GM23338 (cell line): ENCODE results near the gene C1orf21. TPM values are rescaled to one million over a fixed set of nuclear protein-coding genes. Genes with fewer than 3 reads are reported as not detected.

Experiments
- ATAC-seq: fragments of 200-7000 bp; cut with Tn5 transposase; 3 replicates; pipeline ENCODE4 v1.9.1; 2020
- DNase-seq: peaks from one replicate; pipeline ENCODE4 v3.0.0-alpha.2; 2015; ENCODE audit warnings: low spot score
- H2AFZ ChIP-seq: fragments of 200-600 bp; sonication (generic); 2 replicates; pipeline ENCODE4 v1.8.0; 2016; ENCODE audit warnings: antibody characterized with exemption, mild to moderate bottlenecking, moderate library complexity
- H3F3A ChIP-seq: fragments of 200-600 bp; sonication (generic); replicated peaks from 2 replicates; pipeline ENCODE4 v1.8.0; 2017; ENCODE audit warnings: antibody characterized with exemption, mixed run types, low read depth
- H3K27ac ChIP-seq: fragments of 200-600 bp; sonication (generic); 2 replicates; pipeline ENCODE4 v1.6.1; 2016; ENCODE audit warnings: low read depth
- H3K27me3 ChIP-seq: fragments of 200-600 bp; sonication (generic); 2 replicates; pipeline ENCODE4 v1.8.0; 2016; ENCODE audit warnings: mild to moderate bottlenecking, mixed run types, moderate library complexity; ENCODE audit not compliant: insufficient read depth
- H3K36me3 ChIP-seq: fragments of 200-600 bp; sonication (generic); 2 replicates; pipeline ENCODE4 v1.8.0; 2016; ENCODE audit warnings: mild to moderate bottlenecking; ENCODE audit not compliant: insufficient read depth
- H3K4me1 ChIP-seq: fragments of 200-600 bp; sonication (generic); 2 replicates; pipeline ENCODE4 v1.8.0; 2016; ENCODE audit warnings: mild to moderate bottlenecking, moderate library complexity; ENCODE audit not compliant: insufficient read depth
- H3K4me2 ChIP-seq: fragments of 200-600 bp; sonication (generic); 2 replicates; pipeline ENCODE4 v1.7.1; 2017; ENCODE audit warnings: mixed run types
- H3K4me3 ChIP-seq: fragments of 200-600 bp; sonication (generic); 2 replicates; pipeline ENCODE4 v1.6.1; 2016; ENCODE audit warnings: mixed run types
- H3K79me2 ChIP-seq: fragments of 200-600 bp; sonication (generic); replicated peaks from 2 replicates; pipeline ENCODE4 v1.8.0; 2017; ENCODE audit warnings: mild to moderate bottlenecking; ENCODE audit not compliant: insufficient read depth
- H3K9me2 ChIP-seq: fragments of 200-600 bp; sonication (generic); 2 replicates; pipeline ENCODE4 v1.8.0; 2017; ENCODE audit not compliant: insufficient read depth
- H4K20me1 ChIP-seq: fragments of 200-600 bp; sonication (generic); replicated peaks from 2 replicates; pipeline ENCODE4 v1.8.0; 2017; ENCODE audit warnings: mild to moderate bottlenecking; ENCODE audit not compliant: insufficient read depth
- H3K27ac Mint-ChIP-seq: 2 replicates; pipeline ENCODE4 v1.8.0; 2020; ENCODE audit warnings: inconsistent platforms, mild to moderate bottlenecking, moderate library complexity, mixed read lengths
- H3K27me3 Mint-ChIP-seq: 3 replicates; pipeline ENCODE4 v1.8.0; 2022; ENCODE audit warnings: low read depth, mild to moderate bottlenecking, moderate library complexity, mixed read lengths, inconsistent platforms; ENCODE audit not compliant: insufficient read depth, poor library complexity
- H3K36me3 Mint-ChIP-seq: 3 replicates; pipeline ENCODE4 v1.8.0; 2021; ENCODE audit warnings: low read depth, mild to moderate bottlenecking, inconsistent platforms, moderate library complexity, mixed read lengths
- H3K4me1 Mint-ChIP-seq: 3 replicates; pipeline ENCODE4 v1.8.0; 2020; ENCODE audit warnings: mild to moderate bottlenecking, inconsistent platforms, mixed read lengths
- H3K4me3 Mint-ChIP-seq: 3 replicates; pipeline ENCODE4 v1.8.0; 2021; ENCODE audit warnings: moderate library complexity, mild to moderate bottlenecking, inconsistent platforms, mixed read lengths
- H3K9me3 Mint-ChIP-seq: 3 replicates; pipeline ENCODE4 v1.8.0; 2020; ENCODE audit warnings: moderate library complexity, mild to moderate bottlenecking, inconsistent platforms, mixed read lengths
- EZH2 ChIP-seq: fragments of 200-600 bp; sonication (generic); IDR thresholded peaks from one replicate; pipeline ENCODE4 v1.8.0; 2017; ENCODE audit warnings: antibody characterized with exemption, mild to moderate bottlenecking, low read depth; ENCODE audit not compliant: unreplicated experiment
- NANOG ChIP-seq: IDR thresholded peaks from 2 replicates; pipeline ENCODE4 v1.6.1; 2016; ENCODE audit warnings: antibody characterized with exemption, borderline replicate concordance
- ZNF331 ChIP-seq: fragments of 250-450 bp; sonication (Bioruptor Pico); IDR thresholded peaks from 2 replicates; pipeline ENCODE4 v1.5.0; 2020; ENCODE audit warnings: low read depth, mild to moderate bottlenecking, moderate library complexity
- polyA plus RNA-seq: library from polyadenylated mRNA; unstranded; fragments of >200 nt; fragmentation: Nextera tagmentation; extraction: Ambion mirVana; gene quantifications from 2 replicates; pipeline ENCODE4 v1.2.1, GENCODE V29; 2016
- total RNA-seq: library from RNA; depleted of rRNA; stranded (reverse); fragments of >200 nt; shearing (Covaris generic); gene quantifications from 2 replicates; pipeline ENCODE4 v1.2.3, GENCODE V29; 2014
- TF ChIP-seq, protein P1 (sequence below): IDR thresholded peaks from 2 replicates; pipeline ENCODE4 v1.6.1; 2016; ENCODE audit warnings: antibody characterized with exemption
- TF ChIP-seq, protein P2 (sequence below): IDR thresholded peaks from one replicate; pipeline ENCODE4 v1.6.1; 2018; ENCODE audit warnings: antibody characterized with exemption; ENCODE audit not compliant: unreplicated experiment

The C1orf21 gene
- total and polyA plus RNA-seq, 2 experiments from 2014 or later: 28.0 to 40.4 TPM

DNA sequence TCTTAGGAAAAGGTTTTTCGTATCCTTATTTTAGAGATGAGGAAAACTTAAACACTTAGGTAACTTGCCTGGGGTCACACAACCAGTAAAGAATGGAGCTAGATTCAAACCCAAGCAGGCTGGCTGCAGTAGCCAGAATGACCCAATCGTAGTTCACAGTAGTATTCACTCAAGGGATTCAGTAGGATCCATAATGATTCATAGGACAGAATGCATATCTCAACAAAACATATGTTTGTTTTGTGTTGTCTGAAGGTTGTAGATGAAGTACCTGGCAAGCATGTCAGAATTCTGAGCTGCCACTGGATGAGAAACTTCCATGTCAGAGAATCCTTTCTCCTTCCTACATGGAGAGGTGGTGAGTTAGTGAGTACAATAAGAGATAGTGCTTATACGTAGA lies 155.5 kb downstream of the C1orf21 start:
- no peaks in the 10 kb centered on the region; the same call in 1 of the 2 replicates for H4K20me1 ChIP-seq
- DNase-seq (no peak), ATAC-seq (no peak)
- H3K27ac ChIP-seq: no peak overlapping the region
- no peaks in the 10 kb centered on the region for H3K36me3 ChIP-seq
- H2AFZ ChIP-seq: no peak overlapping the region
- Mint-ChIP-seq H3K4me1 (peaks cover 4% of the 10 kb centered on the region; the same call in 2 of the 3 replicates), H3K4me3 (no peak overlapping the region), H3K9me3 (peaks cover 6% of the 10 kb centered on the region; the same call in 1 of the 3 replicates), H3K27ac (no peak overlapping the region), H3K27me3 (no peaks in the 10 kb centered on the region), H3K36me3 (peaks cover 18% of the 10 kb centered on the region; the same call in 2 of the 3 replicates)
- no peak overlapping the region for H3K4me2 ChIP-seq
- H3K4me1 ChIP-seq: no peaks in the 10 kb centered on the region
- no peak for TF ChIP-seq ZNF331 (CRISPR knock-in tag)
- H3K4me3 ChIP-seq: no peak overlapping the region
- no peaks in the 10 kb centered on the region; the same call in 1 of the 2 replicates for H3K79me2 ChIP-seq
- no peaks in the 10 kb centered on the region for H3K27me3 ChIP-seq
- H3F3A ChIP-seq: no peaks in the 10 kb centered on the region
- H3K9me2 ChIP-seq: no peaks in the 10 kb centered on the region

DNA sequence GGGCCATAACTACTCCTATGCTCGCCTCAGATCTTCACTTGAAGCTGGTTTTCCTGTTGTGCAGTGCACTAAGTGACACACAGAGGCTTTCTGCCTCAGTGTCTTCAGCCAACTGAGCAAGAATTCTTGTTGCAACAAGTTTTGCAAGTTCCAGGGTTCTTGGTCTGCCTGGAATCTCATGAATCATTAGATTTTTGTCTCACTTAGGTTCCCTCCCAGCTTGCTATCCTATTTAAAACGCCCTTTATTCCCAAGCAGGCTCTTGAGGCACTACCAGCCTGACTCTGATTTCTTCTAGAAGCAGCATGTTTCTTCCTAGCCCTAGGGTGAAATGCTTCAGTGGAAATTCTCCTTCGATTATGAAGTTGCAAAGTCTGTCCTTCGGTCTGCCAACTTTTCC lies 158.8 kb downstream of the C1orf21 start:
- Histone ChIP-seq H3K79me2 (no peaks in the 10 kb centered on the region; the same call in 1 of the 2 replicates), H3K4me2 (no peak overlapping the region)
- no peak for DNase-seq

DNA sequence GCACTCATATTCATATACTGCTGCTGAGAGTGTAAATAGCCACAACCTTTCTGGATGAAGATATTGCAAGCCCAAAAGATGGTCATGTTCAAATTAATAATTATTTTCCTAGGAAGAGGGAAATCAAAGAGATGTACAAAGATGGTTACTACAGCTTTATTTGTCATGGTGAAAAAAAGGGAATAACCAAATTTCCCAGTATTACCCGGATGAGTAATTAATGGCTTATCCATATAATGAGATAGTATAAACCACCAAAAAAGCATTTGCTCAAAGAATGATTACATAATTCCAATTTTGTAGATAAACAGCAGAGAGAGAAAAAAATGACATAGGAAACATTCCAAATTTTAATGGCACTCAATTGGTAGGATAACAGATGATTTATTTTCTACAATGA lies 165.6 kb downstream of the C1orf21 start:
- H3K4me3 ChIP-seq: no peak overlapping the region
- H3K4me1 ChIP-seq: peaks cover 12% of the 10 kb centered on the region
- no peaks in the 10 kb centered on the region for H3K79me2 ChIP-seq
- H2AFZ ChIP-seq: no peak overlapping the region
- no peaks in the 10 kb centered on the region for H3K9me3 Mint-ChIP-seq
- no peaks in the 10 kb centered on the region for H3K36me3 ChIP-seq
- no peak for ATAC-seq
- H3K4me3 Mint-ChIP-seq: no peak overlapping the region
- no peaks in the 10 kb centered on the region for H3K36me3 Mint-ChIP-seq
- no peaks in the 10 kb centered on the region for H3K27me3 ChIP-seq
- H3K27me3 Mint-ChIP-seq: peaks cover 5% of the 10 kb centered on the region
- no peak for DNase-seq
- H3K27ac ChIP-seq: no peak overlapping the region
- no peak overlapping the region for H3K27ac Mint-ChIP-seq
- no peaks in the 10 kb centered on the region for H3K9me2 ChIP-seq
- H3K4me1 Mint-ChIP-seq: peaks cover 15% of the 10 kb centered on the region
- no peak overlapping the region for H3K4me2 ChIP-seq
- H4K20me1 ChIP-seq: peaks cover 3% of the 10 kb centered on the region
- H3F3A ChIP-seq: no peaks in the 10 kb centered on the region
- TF ChIP-seq EZH2 (no peak), ZNF331 (CRISPR knock-in tag) (no peak), NANOG (no peak)
- TF ChIP-seq, protein P1, sequence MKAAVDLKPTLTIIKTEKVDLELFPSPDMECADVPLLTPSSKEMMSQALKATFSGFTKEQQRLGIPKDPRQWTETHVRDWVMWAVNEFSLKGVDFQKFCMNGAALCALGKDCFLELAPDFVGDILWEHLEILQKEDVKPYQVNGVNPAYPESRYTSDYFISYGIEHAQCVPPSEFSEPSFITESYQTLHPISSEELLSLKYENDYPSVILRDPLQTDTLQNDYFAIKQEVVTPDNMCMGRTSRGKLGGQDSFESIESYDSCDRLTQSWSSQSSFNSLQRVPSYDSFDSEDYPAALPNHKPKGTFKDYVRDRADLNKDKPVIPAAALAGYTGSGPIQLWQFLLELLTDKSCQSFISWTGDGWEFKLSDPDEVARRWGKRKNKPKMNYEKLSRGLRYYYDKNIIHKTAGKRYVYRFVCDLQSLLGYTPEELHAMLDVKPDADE: no peak
- TF ChIP-seq, protein P2, sequence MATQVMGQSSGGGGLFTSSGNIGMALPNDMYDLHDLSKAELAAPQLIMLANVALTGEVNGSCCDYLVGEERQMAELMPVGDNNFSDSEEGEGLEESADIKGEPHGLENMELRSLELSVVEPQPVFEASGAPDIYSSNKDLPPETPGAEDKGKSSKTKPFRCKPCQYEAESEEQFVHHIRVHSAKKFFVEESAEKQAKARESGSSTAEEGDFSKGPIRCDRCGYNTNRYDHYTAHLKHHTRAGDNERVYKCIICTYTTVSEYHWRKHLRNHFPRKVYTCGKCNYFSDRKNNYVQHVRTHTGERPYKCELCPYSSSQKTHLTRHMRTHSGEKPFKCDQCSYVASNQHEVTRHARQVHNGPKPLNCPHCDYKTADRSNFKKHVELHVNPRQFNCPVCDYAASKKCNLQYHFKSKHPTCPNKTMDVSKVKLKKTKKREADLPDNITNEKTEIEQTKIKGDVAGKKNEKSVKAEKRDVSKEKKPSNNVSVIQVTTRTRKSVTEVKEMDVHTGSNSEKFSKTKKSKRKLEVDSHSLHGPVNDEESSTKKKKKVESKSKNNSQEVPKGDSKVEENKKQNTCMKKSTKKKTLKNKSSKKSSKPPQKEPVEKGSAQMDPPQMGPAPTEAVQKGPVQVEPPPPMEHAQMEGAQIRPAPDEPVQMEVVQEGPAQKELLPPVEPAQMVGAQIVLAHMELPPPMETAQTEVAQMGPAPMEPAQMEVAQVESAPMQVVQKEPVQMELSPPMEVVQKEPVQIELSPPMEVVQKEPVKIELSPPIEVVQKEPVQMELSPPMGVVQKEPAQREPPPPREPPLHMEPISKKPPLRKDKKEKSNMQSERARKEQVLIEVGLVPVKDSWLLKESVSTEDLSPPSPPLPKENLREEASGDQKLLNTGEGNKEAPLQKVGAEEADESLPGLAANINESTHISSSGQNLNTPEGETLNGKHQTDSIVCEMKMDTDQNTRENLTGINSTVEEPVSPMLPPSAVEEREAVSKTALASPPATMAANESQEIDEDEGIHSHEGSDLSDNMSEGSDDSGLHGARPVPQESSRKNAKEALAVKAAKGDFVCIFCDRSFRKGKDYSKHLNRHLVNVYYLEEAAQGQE: no peak

More for the DNA sequence above, 158.8 kb downstream of the C1orf21 start:
- no peaks in the 10 kb centered on the region for H3F3A ChIP-seq
- no peaks in the 10 kb centered on the region for H3K36me3 Mint-ChIP-seq
- no peaks in the 10 kb centered on the region for H3K36me3 ChIP-seq
- no peaks in the 10 kb centered on the region for H3K9me2 ChIP-seq
- H3K27me3 ChIP-seq: no peaks in the 10 kb centered on the region
- ATAC-seq: no peak
- no peaks in the 10 kb centered on the region; the same call in 1 of the 2 replicates for H4K20me1 ChIP-seq
- TF ChIP-seq EZH2: no peak
- H3K27ac Mint-ChIP-seq: no peak overlapping the region
- no peaks in the 10 kb centered on the region for H3K27me3 Mint-ChIP-seq
- H3K4me3 Mint-ChIP-seq: no peak overlapping the region
- no peaks in the 10 kb centered on the region for H3K9me3 Mint-ChIP-seq
- H3K4me3 ChIP-seq: no peak overlapping the region
- no peaks in the 10 kb centered on the region for H3K4me1 ChIP-seq
- H3K4me1 Mint-ChIP-seq: peaks cover 4% of the 10 kb centered on the region; the same call in 2 of the 3 replicates
- no peak overlapping the region for H2AFZ ChIP-seq
- no peak overlapping the region for H3K27ac ChIP-seq
